Inferior parietal cortex (tissue), 1 donor: ENCODE data around the gene SNORC.
"Not testable (repeated sequence)": the region's sequence is repeated elsewhere in the genome, so short reads cannot be mapped to it uniquely, and the experiment has no call there.

Experiments used
- DNase-seq: peaks from one replicate; pipeline ENCODE4 v3.0.0-alpha.2; 2016; ENCODE audit errors: extremely low spot score

The SNORC gene

GRCh38 chr2:232896720-232897597 lies 26.9 kb downstream of the SNORC start:
- no peak for DNase-seq

GRCh38 chr2:232897598-232898408 lies 27.7 kb downstream of the SNORC start:
- no peak for DNase-seq

GRCh38 chr2:232898592-232899543 lies 28.8 kb downstream of the SNORC start:
- no peak for DNase-seq

- no peak for DNase-seq
Observed at GRCh38 chr2:232900811-232901735, 31.0 kb downstream of the SNORC start.

GRCh38 chr2:232901736-232902578 lies 31.9 kb downstream of the SNORC start:
- DNase-seq = no peak

- no peak for DNase-seq
Observed at GRCh38 chr2:232903989-232904388, 33.9 kb downstream of the SNORC start.

- not testable (repeated sequence) for DNase-seq
Observed at GRCh38 chr2:232906867-232907717, 37.0 kb downstream of the SNORC start.

- DNase-seq = not testable (repeated sequence)
Observed at GRCh38 chr2:232907718-232908085, 37.6 kb downstream of the SNORC start.

- DNase-seq = no peak
Observed at GRCh38 chr2:232908695-232909094, 38.6 kb downstream of the SNORC start.

- DNase-seq = no peak
Observed at GRCh38 chr2:232910376-232910775, 40.3 kb downstream of the SNORC start.

- DNase-seq = no peak
Observed at GRCh38 chr2:232911712-232912277, 41.7 kb downstream of the SNORC start.

- no peak for DNase-seq
Observed at GRCh38 chr2:232913903-232914302, 43.8 kb downstream of the SNORC start.

- no peak for DNase-seq
Observed at GRCh38 chr2:232919141-232919540, 49.1 kb downstream of the SNORC start.

GRCh38 chr2:232920055-232920454 lies 50.0 kb downstream of the SNORC start:
- DNase-seq = no peak

GRCh38 chr2:232920760-232921159 lies 50.7 kb downstream of the SNORC start:
- DNase-seq = no peak

- DNase-seq = no peak
Observed at GRCh38 chr2:232924433-232924832, 54.4 kb downstream of the SNORC start.

GRCh38 chr2:232925153-232925820 lies 55.2 kb downstream of the SNORC start:
- no peak for DNase-seq

- no peak for DNase-seq
Observed at GRCh38 chr2:232925821-232926156, 55.7 kb downstream of the SNORC start.
